HG03159 (cell line): ENCODE results near the gene ADH1B.
"Not testable (repeated sequence)": the region's sequence is repeated elsewhere in the genome, so short reads cannot be mapped to it uniquely, and the experiment has no call there.

ENCODE experiments used
- ATAC-seq: cut with Tn5 transposase; IDR thresholded peaks from one replicate; pipeline ENCODE4 v1.9.1; 2021; ENCODE audit warnings: mild to moderate bottlenecking, moderate library complexity; ENCODE audit not compliant: unreplicated experiment

ADH1B gene

DNA sequence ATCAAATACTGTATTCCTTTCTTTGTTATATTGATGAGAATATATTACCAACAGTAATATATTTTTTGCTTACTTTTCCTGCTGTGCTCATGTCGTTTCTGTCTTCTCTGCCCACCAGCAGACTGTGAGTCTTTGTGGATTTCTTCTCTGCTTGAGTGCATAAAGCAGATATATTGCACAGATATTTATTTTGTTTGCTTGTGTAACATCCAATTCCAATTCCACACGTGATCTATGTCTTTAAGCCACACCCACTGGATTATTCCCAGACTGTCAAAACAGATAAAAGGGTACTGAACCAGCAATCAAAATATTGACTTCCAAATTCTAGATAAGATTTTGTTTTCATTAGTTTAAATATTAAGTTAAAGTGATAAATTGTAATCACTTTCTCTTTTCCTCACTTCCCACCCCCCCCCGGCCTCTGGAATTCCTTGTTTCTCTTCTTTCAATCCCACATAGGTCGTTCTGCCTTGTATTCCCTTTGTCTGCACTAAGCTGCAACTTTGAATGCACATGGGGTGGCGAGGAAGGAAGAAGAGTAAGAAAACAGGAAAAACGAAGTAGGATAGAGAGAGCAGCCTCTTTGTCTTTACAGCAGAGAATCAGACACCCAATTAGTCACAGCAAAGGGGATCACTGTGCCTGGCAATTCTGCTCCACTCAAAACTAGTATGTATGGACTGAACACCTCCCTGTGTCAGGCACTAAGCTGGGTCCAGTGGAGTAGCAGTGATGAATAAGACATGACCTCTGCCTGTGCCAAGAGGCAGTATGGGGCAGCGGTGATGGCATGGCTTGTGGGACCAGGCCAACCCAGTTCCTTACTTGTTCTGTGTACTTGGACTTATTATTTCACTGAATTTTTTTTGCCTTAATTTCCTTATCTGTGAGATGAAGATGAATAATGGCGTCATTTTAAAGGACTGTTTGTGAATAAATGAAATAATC, at the start of gene ADH1B:
Gene ADH1B (minus strand): TSS at position 161 of the 951 bp plus-strand sequence. CDS start 70 bp downstream, at position 91.
- ATAC-seq: no peak

DNA sequence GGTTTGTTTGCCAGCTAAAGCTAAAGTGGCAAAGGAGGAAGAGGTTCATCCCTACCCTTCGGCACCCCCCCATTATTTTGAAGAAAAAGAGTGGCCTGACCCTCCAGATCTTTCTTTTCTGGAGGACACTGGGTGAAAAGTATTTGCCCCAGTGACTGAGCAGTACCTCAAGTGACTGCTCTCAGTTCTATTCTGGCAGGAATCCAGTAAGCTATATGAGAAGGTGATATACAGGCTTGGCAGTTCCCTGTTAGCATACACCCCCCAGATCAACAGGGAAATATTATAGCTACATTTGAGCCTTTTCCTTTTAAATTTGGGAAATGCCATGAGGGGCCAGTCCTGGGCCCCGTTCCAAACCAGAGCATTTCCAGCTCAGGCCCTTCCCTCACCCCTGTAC, 46.6 kb upstream of the ADH1B start:
- not testable (repeated sequence) for ATAC-seq

DNA sequence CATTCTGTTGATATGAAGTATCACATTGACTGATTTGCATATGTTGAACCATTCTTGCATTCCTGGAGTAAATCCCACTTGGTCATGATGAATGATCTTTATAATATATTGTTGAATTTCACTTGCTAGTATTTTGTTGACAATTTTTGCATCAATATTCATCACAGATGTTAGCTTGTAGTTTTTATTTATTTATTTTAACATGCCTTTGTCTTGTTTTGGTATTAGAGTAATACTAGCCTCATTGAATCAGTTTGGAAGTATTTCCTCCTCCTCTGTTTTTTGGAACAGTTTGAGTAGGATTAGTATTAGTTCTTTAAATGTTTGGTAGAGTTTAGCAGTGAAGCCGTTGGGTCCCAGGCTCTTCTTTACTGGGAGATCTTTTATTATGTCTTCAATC, 45.3 kb upstream of the ADH1B start:
- no peak for ATAC-seq

DNA sequence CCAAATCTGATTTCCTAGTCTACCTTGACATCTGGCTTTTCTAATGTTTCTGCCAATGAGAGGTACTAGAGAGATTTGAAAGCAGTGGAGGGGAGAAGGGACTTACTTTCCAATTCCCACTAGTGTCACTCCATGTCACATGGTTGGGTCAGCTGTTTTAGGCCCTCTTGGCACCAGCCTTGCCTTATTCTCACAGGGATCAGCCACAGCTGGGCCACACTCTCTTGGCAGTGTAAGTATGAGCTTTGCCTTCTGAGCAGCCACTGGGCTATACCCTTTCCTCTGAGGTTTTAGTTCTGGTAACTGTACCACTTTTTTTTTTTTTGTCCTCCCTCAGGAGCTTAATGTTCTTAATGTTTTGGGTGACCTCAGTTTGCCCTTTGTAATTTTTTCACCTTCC, 41.6 kb upstream of the ADH1B start:
- no peak for ATAC-seq

DNA sequence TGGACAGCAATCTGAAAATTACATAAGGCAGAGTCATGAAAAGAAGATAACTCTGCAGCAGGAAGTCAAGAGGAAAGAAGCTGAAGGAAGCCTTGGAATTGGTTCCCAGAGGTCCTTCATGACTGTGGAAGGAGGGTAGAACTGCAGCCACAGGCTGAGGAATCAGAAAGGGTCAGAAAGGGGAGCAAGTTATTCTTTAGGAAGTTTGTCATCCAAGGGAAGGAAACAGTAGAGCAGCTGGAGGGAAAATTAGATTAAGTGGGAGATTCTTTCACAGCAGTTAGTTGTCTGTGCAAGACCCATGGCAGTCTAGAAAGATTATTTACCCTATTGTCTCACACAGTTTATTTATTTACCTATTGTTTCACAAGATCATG, 40.7 kb upstream of the ADH1B start:
- ATAC-seq: no peak

DNA sequence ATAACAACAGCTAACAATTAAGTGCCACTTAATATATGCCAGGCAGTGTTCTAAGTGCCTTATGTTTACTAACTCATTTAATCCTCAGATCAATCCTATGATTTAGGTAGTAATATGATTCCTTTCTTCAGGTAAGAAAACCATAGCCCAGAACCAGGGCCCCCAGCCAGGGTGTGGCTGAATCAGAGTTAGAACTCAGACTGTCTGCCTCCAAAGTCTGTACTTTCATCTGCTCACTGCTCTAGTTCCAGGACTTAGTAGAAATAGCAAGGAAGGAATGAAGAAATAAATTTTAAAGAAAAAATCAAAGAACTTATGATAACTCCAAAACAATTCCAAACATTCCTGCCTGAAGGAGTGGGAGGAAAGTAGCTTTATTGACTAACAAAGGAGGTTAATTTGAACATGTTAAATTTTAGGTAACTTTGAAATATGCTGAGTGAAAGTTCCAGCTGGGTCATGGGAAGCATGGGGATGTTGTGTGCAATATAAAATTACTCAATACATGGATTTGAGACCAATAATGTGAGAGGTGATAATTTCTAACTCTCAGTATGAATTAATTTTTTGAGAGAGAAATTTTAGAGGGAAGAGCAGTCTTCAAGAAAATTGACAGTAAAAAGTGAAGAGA, 40.2 kb upstream of the ADH1B start:
- ATAC-seq: no peak

DNA sequence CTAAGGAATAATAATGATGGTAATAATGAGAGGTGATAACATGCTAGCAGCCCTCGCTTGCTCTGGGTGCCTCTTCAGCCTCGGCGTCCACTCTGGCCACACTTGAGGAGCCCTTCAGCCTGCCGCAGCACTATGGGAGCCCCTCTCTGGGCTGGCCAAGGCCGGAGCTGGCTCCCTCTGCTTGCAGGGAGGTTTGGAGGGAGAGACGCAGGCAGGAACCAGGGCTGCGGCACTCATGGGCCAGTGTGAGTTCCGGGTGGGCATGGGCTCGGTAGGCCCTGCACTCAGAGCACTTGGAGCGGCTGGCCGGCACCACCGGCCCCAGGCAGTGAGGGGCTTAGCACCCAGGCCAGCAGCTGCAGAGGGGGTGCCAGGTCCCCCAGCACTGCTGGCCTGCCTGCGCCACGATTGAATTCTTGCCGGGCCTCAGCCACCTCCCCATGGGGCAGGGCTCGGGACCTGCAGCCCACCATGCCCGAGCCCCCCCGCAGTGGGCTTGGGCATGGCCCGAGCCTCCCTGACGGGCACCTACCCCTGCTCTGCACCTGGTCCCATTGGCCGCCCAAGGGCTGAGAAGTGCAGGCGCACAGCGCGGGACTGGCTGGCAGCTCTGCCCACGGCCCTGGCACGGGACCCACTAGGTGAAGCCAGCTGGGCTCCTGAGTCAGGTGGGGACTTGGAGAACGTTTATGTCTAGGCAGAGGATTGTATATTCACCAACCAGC, 38.4 kb upstream of the ADH1B start:
- no peak for ATAC-seq

DNA sequence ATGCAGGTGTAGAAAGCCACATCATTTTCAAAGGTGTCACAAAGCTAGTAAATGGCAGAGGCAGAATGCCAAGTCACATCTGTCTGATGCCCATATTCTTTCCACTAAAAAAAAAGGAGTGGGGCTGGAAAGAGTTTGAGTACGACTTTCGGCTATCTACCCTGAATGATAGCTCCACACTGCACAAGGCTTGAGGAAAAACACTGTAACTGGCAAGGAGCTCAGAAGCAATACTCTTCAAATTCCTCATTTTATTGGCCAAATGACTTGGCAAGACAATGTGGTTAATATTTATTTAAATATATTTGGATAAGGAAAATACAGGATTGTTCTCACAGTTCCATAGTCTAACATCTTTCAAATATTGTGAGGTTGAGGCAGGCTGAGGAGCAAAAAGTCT, 36.7 kb upstream of the ADH1B start:
- no peak for ATAC-seq

DNA sequence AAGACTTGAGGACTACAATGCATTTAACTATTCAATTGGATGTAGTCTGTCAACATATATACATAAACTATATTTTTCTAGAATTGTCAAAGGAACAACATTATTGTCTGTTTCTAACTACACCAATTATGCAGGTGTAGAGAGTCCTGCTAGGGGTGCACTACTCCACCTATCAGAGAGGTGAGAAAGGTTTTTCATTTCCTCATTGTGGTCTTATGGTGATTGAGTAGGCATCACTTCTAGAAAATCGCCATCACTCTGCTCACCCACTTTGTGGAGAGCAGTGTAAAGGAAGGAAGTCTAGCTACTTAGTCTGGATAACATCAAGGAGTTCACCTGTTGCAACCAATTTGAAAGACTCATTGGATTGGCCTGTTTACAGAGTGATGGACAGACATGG, 35.8 kb upstream of the ADH1B start:
- peak; percentile 96 for ATAC-seq

DNA sequence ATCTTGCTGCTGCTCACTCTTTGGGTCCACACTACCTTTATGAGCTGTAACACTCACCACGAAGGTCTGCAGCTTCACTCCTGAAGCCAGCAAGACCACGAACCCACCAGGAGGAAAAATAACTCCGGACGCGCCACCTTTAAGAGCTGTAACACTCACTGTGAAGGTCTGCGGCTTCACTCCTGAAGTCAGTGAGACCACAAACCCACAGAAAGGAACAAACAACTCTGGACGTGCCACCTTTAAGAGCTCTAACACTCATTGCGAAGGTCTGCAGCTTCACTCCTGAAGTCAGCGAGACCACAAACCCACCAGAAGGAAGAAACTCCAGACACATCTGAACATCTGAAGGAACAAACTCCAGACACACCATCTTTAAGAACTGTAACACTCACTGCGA, 34.9 kb upstream of the ADH1B start:
- ATAC-seq: not testable (repeated sequence)

DNA sequence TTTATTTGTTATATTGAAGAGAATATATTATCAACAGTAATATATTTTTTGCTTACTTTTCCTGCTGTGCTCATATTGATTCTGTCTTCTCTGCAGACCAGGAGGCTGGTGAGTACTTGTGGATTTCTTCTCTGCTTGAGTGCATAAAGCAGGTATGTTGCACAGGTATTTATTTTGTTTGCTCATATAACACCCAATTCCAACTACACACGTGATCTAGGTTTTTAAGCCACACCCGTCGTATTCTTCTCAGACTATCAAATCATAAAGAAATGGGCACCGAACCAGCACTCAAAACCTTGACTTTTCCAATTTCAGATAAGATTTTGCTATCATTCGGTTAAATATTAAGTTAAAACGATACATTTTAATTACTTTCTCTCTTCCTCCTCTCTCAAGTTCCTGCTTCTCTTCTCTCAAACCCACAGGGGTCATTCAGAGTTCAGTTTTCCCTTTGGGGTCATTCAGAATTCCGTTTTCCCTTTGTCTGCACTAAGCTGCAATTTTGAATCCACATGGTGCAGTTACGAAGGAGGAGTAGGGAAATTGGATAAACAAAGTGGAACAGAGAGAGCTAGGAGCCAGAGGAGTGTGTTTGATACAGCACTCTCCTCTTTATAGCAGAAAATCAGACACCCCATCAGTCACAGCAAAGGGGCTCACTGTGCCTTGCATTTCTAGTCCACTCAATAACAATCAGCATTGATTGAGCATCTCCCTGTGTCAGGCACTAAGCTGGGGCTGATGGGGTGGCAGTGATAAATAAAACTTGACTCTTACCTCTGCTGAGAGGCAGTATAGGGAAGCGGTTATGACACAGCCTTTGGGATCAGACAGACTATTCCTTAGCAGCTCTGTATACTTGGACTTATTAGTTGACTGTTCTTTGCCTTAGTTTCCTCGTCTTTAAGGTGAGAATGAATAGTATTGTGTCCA, 31.7 kb upstream of the ADH1B start, which contains the start of gene ADH1C:
Gene ADH1C (minus strand): TSS at position 145 of the 936 bp plus-strand sequence. CDS start 71 bp downstream, at position 74.
- no peak for ATAC-seq

DNA sequence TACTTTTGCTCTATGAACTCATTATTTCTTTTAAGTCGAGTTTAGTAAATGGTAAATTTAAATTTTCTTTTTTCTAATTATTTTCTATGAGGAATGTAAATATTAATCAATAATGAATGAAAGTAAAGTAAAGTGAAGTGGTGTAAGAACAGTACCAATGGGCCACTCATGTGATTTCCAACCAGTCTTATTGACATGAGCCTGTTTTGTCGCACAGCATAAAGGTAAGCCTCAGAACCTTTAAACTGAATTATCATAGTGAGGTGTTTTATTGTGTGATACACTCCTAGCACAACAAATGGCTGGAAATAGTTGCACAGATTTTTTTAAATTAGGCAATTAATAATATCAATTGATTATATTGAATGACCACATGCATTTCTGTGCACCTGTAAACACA, 30.3 kb upstream of the ADH1B start:
- no peak for ATAC-seq

DNA sequence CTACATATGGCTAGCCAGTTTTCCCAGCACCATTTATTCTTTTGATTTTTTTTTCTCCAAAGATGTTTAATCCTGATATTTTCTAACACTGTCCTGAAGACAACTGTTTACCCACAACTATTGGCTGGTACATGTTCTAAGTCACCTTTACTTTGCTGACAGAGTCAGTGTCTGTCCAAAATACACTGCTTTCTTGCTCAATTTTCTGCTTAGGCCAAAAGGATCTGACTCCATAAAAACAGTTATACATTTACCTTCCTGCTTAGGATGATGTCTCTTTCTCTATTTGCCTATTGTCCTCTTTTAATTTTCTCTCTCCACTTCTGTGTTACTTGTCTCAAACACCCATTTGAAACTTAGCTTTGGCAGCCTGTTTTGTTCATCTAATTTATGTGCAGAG, 28.1 kb upstream of the ADH1B start:
- no peak for ATAC-seq

DNA sequence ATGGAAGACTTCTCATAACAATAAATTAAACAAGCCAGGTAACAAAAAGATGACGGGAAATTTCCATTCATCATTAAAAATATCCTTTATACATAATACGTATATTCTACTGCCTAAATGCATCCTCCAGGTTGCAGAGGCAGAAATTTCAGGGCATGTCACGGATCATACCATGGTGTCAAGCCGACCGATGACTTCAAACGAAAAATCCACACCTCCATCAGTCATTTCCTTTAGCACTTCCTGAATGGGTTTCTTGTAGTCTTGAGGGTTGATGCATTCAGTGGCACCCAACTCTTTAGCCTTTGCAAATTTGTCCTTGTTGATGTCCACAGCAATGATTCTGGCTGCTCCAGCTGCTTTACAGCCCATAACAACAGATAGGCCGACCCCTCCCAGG, 21.4 kb upstream of the ADH1B start:
- not testable (repeated sequence) for ATAC-seq

DNA sequence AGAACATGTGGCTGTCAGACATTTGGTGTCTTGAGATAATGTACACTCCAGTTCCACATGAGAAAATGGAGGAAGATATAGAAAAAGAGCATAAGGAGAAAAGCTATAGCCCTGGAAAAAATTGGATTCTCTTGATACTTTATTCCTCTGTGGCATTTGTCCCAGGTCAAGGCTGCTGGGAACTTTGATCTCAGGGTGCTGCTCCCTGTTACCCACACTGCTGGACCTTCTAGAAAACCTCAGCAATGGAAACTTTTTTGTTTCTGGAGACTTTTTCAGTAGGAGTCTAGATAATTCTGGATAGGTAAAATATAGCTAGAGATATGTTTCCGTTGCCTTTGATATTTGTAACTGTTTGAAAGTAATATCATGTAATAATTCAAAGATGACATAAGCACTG, 20.2 kb upstream of the ADH1B start:
- no peak for ATAC-seq

DNA sequence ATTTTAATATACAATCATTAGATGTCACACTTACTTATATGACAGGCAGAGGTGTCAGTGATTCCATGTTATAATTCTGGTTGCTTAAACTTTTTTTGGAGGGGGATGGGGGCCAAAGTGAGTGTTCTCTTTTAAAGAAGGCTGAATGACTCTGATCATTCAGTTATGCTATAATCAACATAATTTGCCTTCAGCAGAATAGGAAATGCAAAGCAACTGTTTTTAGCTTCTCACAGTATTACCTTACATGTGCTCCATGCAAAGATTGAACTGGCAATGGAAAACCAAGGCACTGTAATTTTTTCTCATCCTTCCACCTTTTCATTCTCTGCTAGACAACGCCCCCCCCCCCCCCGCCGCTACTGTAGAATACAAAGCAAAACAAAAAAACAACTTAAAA, 18.0 kb upstream of the ADH1B start:
- no peak for ATAC-seq

DNA sequence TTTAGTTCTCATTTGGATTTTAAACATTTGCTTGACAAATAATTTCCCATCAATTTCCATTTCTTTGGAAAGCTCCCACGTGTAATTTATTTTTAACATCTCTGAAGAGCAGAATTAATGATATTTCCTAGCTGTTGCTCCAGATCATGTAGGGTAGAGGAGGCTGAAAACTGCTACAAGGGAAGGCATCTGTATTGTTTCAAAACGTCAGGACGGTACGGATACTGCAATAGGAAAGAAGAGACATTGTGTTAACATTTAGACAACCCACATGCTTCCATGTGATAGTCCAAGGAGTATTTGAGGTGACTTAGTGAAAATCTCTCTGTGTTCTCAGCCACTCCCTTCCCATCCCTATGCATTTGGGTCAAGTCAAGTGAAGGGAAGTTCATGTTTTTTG, 15.4 kb upstream of the ADH1B start:
- no peak for ATAC-seq

DNA sequence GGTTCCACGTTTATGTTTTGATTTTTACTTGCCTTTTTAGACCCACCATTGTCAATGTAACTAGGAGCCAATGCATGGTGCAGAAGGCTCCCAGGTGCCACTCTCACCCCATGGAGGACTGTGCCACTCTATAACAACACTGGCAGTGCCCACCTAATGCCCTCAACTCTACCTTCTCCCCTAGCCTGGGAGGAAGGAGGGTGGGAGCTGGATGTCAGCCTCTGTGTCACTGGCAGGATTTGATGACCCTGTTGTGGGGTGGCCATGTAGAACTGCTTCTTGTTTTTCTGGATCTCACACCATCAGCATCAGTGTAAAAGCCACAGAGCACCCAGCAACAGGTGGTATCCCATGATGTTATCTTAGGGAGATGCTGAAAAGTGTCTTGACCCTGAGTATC, 13.7 kb upstream of the ADH1B start:
- no peak for ATAC-seq

DNA sequence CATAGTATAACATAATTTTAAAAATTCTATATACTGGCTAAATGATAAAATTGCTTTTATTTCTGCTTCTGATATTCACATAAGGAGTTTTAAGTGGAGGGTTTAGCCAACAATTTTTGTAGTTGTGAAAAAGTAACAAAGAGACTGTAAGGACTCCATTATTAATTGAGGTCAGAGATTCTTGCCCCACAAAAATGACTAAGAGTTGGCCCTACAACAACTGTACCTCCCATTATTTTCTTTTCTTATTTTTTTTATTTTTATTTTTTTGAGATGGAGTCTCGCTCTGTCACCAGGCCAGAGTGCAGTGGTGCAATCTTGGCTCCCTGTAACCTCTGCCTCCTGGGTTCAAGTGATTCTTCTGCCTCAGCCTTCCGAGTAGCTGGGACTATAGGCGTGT, 9.4 kb upstream of the ADH1B start:
- no peak for ATAC-seq

DNA sequence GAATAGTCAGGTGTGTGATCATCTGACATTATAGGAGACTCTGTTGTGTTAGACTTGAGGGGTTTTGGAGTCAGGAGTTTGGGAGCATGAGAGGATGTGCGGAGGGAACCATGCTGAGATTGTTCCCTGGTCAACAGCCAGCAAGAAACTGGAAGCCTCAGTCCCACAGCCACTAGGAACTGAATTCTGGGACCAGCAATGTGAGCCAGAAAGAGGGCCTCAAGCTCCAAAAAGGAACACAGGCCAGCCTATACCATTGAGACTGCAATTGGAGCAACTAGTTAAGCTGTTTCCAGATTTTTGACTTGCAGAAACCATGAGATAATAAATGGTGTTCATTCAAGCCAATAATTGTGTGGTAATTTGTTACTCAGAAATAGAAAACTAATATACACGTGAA, 8.7 kb upstream of the ADH1B start:
- ATAC-seq: no peak
